Stomach (tissue), 4 donors: ENCODE measurements around the gene MIS18BP1.

Source experiments
- CTCF ChIP-seq, 7 experiments: fragments of 450-650 bp in 4 of 7; fragments of 200-600 bp in 3 of 7; sonication (generic) in 3 of 7; IDR thresholded peaks; one replicate each; pipeline ENCODE4 v1.5.1; 2016 to 2019; ENCODE audit warnings: antibody characterized with exemption in 7 of 7, control low read depth in 2 of 7, mild to moderate bottlenecking in 1 of 7
- EP300 ChIP-seq: sonication (generic); formaldehyde crosslinking; IDR thresholded peaks from one replicate; pipeline ENCODE4 v1.6.1; 2017; ENCODE audit warnings: antibody characterized with exemption
- POLR2A ChIP-seq, 4 donors: fragments of 450-650 bp; IDR thresholded peaks; one replicate each; pipeline ENCODE4 v1.6.1; 2016; ENCODE audit warnings: antibody characterized with exemption in 4 of 4, control low read depth in 2 of 4, mild to moderate bottlenecking in 1 of 4, moderate library complexity in 1 of 4
- POLR2AphosphoS5 ChIP-seq, 3 donors: sonication (generic); formaldehyde crosslinking; IDR thresholded peaks; one replicate each; pipeline ENCODE4 v1.6.1; 2016; ENCODE audit warnings: antibody characterized with exemption in 3 of 3

GRCh38 chr14:45267071-45267470 is 14.1 kb upstream of the MIS18BP1 start:
- TF ChIP-seq CTCF (IDR thresholded peaks at IDR 0.05) (no peak), POLR2A (IDR thresholded peaks at IDR 0.05) (no peak), EP300 (no peak), POLR2AphosphoS5 (IDR thresholded peaks at IDR 0.05) (no peak)
